Anterior cingulate cortex (tissue), 58 donors: ENCODE measurements around the gene KIF3B.
A peak's percentile ranks its signal among the peaks of the same experiment; 100 is the strongest.
"Not testable (repeated sequence)": the region's sequence is repeated elsewhere in the genome, so short reads cannot be mapped to it uniquely, and the experiment has no call there.

Experiments
- DNase-seq, 58 donors: peaks; one replicate each; lab custom pipeline; 2025; lab: John Stamatoyannopoulos, UW

Gene KIF3B

GRCh38 chr20:32325706-32326503 is 48.5 kb downstream of the KIF3B start:
- DNase-seq, result no peak

GRCh38 chr20:32326504-32326845 is 49.0 kb downstream of the KIF3B start:
- no peak for DNase-seq

GRCh38 chr20:32327087-32327681 is 49.7 kb downstream of the KIF3B start:
- peak in 2 of 58 donors; percentile 11 to 13 for DNase-seq

GRCh38 chr20:32329817-32330554 is 52.5 kb downstream of the KIF3B start:
- DNase-seq, result no peak

GRCh38 chr20:32330555-32330897 is 53.1 kb downstream of the KIF3B start:
- DNase-seq, result no peak

- peak in 2 of 58 donors; percentile 8 to 11 for DNase-seq
Measured at GRCh38 chr20:32332614-32333013, 55.2 kb downstream of the KIF3B start.

GRCh38 chr20:32333181-32333987 is 55.9 kb downstream of the KIF3B start:
- DNase-seq, result peak in 1 of 58 donors; percentile 3

GRCh38 chr20:32333988-32334885 is 56.8 kb downstream of the KIF3B start:
- peak in 14 of 58 donors; percentile 5 to 39 (median 16) for DNase-seq

GRCh38 chr20:32336918-32337347 is 59.5 kb downstream of the KIF3B start:
- peak in 1 of 58 donors; percentile 1 for DNase-seq

- DNase-seq, result no peak
Measured at GRCh38 chr20:32337937-32338661, 60.6 kb downstream of the KIF3B start.

- DNase-seq, result no peak
Measured at GRCh38 chr20:32338665-32339064, 61.2 kb downstream of the KIF3B start.

- DNase-seq, result peak in 7 of 58 donors; percentile 3 to 57 (median 20)
Measured at GRCh38 chr20:32339116-32339515, 61.7 kb downstream of the KIF3B start.

- not testable (repeated sequence) for DNase-seq
Measured at GRCh38 chr20:32341053-32341452, 63.6 kb downstream of the KIF3B start.

- no peak for DNase-seq
Measured at GRCh38 chr20:32343439-32343838, 66.0 kb downstream of the KIF3B start.

- peak in 12 of 58 donors; percentile 7 to 57 (median 24) for DNase-seq
Measured at GRCh38 chr20:32344835-32345506, 67.5 kb downstream of the KIF3B start.

GRCh38 chr20:32348207-32348606 is 70.8 kb downstream of the KIF3B start:
- no peak for DNase-seq

GRCh38 chr20:32350421-32350820 is 73.0 kb downstream of the KIF3B start:
- DNase-seq, result no peak

GRCh38 chr20:32352121-32352720 is 74.8 kb downstream of the KIF3B start:
- DNase-seq, result no peak
